ENCODE results near the gene TSSK3.
A peak's percentile ranks its signal among the peaks of the same experiment; 100 is the strongest.

Gene TSSK3

GRCh38 chr1:32400876-32401631, 38.7 kb downstream of the TSSK3 start:
- DNase-seq (ENCODE audit: low spot score), result peak; percentile 71

GRCh38 chr1:32404946-32405345, 42.6 kb downstream of the TSSK3 start:
- DNase-seq (ENCODE audit: low spot score), result no peak

- no peak for DNase-seq (ENCODE audit: low spot score)
Observed at GRCh38 chr1:32405672-32406467, 43.5 kb downstream of the TSSK3 start.

- DNase-seq (ENCODE audit: low spot score), result no peak
Observed at GRCh38 chr1:32406629-32407111, 44.3 kb downstream of the TSSK3 start.

- DNase-seq (ENCODE audit: low spot score), result no peak
Observed at GRCh38 chr1:32411261-32411660, 48.9 kb downstream of the TSSK3 start.

- DNase-seq (ENCODE audit: low spot score), result peak; percentile 55
Observed at GRCh38 chr1:32413507-32414185, 51.3 kb downstream of the TSSK3 start.
